Stomach (tissue), 9 donors: ENCODE measurements around the gene PIANP. TPM values are rescaled to one million over a fixed set of nuclear protein-coding genes. Genes with fewer than 3 reads are reported as not detected.

Experiments
- DNase-seq, 2 donors: peaks; one replicate each; pipeline versions ENCODE4 v3.0.0 to v3.0.0-alpha.2; 2013 to 2019
- H3K27ac ChIP-seq, 5 donors: fragments of 200-600 bp in 4 of 5; sonication (generic) in 4 of 5; one replicate each; pipeline ENCODE4 v1.5.1; 2013 to 2019; ENCODE audit warnings: mild to moderate bottlenecking in 1 of 5, moderate library complexity in 1 of 5
- H3K27me3 ChIP-seq, 3 donors: fragments of 200-600 bp; sonication (generic); one replicate each; pipeline ENCODE4 v1.5.1; 2017 to 2019; ENCODE audit warnings: mixed run types in 1 of 3
- H3K36me3 ChIP-seq, 4 donors: fragments of 200-600 bp; sonication (generic); 1 replicate in 3 of 4; 2 replicates in 1 of 4; pipeline ENCODE4 v1.5.1; 2016 to 2019
- H3K4me1 ChIP-seq, 4 donors: fragments of 200-600 bp; sonication (generic); one replicate each; pipeline ENCODE4 v1.5.1; 2016 to 2019
- H3K4me3 ChIP-seq, 4 donors: fragments of 200-600 bp; sonication (generic) in 3 of 4; one replicate each; pipeline ENCODE4 v1.5.1; 2016 to 2019; ENCODE audit warnings: mild to moderate bottlenecking in 1 of 4
- H3K9me3 ChIP-seq, 4 donors: fragments of 200-600 bp; sonication (generic); one replicate each; pipeline ENCODE4 v1.5.1; 2016 to 2019
- EP300 ChIP-seq: sonication (generic); formaldehyde crosslinking; IDR thresholded peaks from one replicate; pipeline ENCODE4 v1.6.1; 2017; ENCODE audit warnings: antibody characterized with exemption
- POLR2A ChIP-seq, 4 donors: fragments of 450-650 bp; IDR thresholded peaks; one replicate each; pipeline ENCODE4 v1.6.1; 2016; ENCODE audit warnings: antibody characterized with exemption in 4 of 4, control low read depth in 2 of 4, mild to moderate bottlenecking in 1 of 4, moderate library complexity in 1 of 4
- POLR2AphosphoS5 ChIP-seq, 3 donors: sonication (generic); formaldehyde crosslinking; IDR thresholded peaks; one replicate each; pipeline ENCODE4 v1.6.1; 2016; ENCODE audit warnings: antibody characterized with exemption in 3 of 3
- WGBS, 5 donors: extraction: QIAGEN DNeasy Blood & Tissue Kit in 3 of 5; methylation state at CpG; one replicate each; pipeline versions ENCODE4 v1.1.5 to v1.1.7; 2013 to 2018; 5-methylcytosine and 5-hydroxymethylcytosine counted together
- intact Hi-C: fragments of 100-400 bp; cut with DNase I; formaldehyde crosslinking; loops from one replicate; pipeline ENCODE4 v1.15.1; 2023; ENCODE audit warnings: low total_unique reads
- polyA plus RNA-seq, 3 donors: library from polyadenylated mRNA; stranded (reverse); fragments of 200-250 nt; gene quantifications; one replicate each; pipeline ENCODE4 v1.2.3, GENCODE V29; 2013
- total RNA-seq, 5 donors: library from RNA; depleted of rRNA; stranded (reverse); fragments of >200 nt; gene quantifications; one replicate each; pipeline versions ENCODE4 v1.1.0 to v1.2.3, GENCODE V29; 2014 to 2016
- TF ChIP-seq, protein P1 (sequence below), 7 experiments: fragments of 450-650 bp in 4 of 7; fragments of 200-600 bp in 3 of 7; sonication (generic) in 3 of 7; IDR thresholded peaks; one replicate each; pipeline ENCODE4 v1.5.1; 2016 to 2019; ENCODE audit warnings: antibody characterized with exemption in 7 of 7, control low read depth in 2 of 7, mild to moderate bottlenecking in 1 of 7
- donor health status: healthy with polysubstance abuse.
- donor health status: Bipolar disorder and iron deficiency.
- donor health status: healthy.

The PIANP gene
- total and polyA plus RNA-seq, 8 donors, result 0.14 to 1.7 (median 0.50) TPM; not detected in 3

DNA sequence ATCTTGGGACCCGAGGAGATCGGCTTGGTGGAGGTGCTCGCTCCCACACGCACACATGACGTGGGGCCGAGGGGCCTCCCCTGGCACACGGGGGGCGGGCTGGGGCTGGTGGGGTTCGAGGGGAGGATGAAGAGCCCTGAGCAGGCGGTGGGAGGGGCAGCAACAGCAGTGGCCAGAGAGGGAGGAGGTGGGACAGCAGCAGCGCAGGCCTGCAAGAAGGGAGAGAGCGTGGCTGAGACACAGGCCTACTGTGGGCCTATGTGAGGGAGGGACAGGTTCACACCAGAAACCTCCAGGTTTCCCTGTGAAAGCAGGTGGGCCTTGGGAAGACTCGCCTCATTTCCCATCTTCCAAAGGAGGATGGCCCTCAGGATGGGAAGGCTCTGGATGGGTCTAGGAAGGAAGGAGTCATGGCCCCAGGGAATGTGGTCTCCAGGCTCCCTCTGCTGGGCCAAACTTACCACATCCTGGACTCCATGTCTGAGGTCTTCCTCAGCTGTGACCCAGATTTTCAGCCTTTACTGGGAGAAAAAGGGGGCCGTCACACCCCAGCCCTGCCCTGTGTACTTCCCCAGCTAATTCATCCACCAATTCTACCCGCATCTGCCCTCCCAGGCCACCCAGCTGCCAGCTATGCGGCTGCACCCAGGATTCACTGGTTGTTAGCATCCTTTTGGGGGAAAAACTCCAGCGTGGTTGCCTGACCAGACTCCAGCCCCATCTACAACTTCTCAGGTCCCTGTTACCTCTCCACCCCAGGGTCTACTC lies 2.8 kb downstream of the PIANP start:
- peaks cover 9 to 86% (median 47%) of the 10 kb centered on the region in 3 donors for H3K27me3 ChIP-seq
- H3K36me3 ChIP-seq, result no peaks in the 10 kb centered on the region
- H3K9me3 ChIP-seq, result no peaks in the 10 kb centered on the region
- TF ChIP-seq EP300 (no peak), POLR2A (IDR thresholded peaks at IDR 0.05) (no peak), POLR2AphosphoS5 (IDR thresholded peaks at IDR 0.05) (no peak)
- TF ChIP-seq, protein P1, sequence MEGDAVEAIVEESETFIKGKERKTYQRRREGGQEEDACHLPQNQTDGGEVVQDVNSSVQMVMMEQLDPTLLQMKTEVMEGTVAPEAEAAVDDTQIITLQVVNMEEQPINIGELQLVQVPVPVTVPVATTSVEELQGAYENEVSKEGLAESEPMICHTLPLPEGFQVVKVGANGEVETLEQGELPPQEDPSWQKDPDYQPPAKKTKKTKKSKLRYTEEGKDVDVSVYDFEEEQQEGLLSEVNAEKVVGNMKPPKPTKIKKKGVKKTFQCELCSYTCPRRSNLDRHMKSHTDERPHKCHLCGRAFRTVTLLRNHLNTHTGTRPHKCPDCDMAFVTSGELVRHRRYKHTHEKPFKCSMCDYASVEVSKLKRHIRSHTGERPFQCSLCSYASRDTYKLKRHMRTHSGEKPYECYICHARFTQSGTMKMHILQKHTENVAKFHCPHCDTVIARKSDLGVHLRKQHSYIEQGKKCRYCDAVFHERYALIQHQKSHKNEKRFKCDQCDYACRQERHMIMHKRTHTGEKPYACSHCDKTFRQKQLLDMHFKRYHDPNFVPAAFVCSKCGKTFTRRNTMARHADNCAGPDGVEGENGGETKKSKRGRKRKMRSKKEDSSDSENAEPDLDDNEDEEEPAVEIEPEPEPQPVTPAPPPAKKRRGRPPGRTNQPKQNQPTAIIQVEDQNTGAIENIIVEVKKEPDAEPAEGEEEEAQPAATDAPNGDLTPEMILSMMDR (IDR thresholded peaks at IDR 0.05), result peak in 3 of 7 experiments; percentile 20 to 30 (median 30)
- peak; percentile 42 to 67 for DNase-seq
- intact Hi-C loops, result no loop called here
- H3K4me1 ChIP-seq, result peaks cover 14 to 22% (median 18%) of the 10 kb centered on the region in 4 donors
- H3K27ac ChIP-seq, result no peak overlapping the region
- H3K4me3 ChIP-seq, result no peak overlapping the region
- WGBS, 5 donors, result 58 to 72% (median 65%) methylated on average over 15 to 17 of the region's 17 CpGs

DNA sequence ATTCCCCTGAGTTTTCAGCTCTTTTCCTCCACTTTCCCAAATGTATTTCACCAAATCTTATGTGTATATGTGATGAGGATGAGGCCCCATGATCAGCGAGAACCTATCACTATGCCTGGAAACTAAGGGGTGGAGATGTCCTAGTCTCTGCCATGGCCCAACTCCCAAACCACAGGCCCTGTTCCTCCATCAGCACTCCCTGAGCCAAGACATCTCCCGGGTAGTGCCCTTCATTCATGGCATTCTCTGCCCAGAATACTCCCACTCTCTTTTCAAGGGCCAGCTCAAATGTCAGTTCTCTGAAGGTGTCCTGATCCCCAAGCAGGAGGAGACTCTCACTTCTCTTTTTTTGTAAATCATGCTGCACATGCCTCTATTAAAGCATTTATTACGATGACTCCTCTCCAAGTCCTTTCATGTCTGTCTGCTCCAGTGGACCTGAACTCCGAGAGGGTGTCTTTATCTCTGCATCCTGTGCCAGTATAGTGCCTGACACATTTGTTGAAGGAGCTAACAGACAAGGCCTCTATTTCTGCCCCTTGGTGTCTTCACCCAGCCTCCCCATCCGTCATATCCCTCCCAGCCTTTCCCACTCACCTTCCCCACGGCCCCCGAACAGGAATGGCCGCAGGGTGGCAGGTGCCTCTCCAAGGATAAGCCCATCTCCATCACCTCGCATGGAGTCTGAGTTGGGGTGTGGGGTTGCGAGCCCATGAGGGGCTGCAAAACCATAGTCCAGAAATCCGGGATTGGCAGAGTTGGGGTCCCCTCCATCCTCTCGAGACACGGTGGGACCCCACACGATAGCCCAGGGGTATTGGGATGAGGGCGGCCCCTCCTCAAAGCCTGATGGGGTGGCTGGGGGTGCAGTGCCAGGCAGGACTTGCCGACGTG lies 3.7 kb downstream of the PIANP start:
- 72 to 81% (median 77%) methylated on average over 9 to 17 of the region's 17 CpGs for WGBS, 5 donors
- intact Hi-C loops, result no loop called here
- Histone ChIP-seq H3K4me3 (no peak overlapping the region), H3K4me1 (peaks cover 14 to 22% (median 18%) of the 10 kb centered on the region in 4 donors), H3K9me3 (no peaks in the 10 kb centered on the region), H3K27ac (no peak overlapping the region), H3K36me3 (no peaks in the 10 kb centered on the region), H3K27me3 (peaks cover 9 to 78% (median 40%) of the 10 kb centered on the region in 3 donors)
- no peak for DNase-seq
- TF ChIP-seq POLR2A (IDR thresholded peaks at IDR 0.05), result no peak
- TF ChIP-seq POLR2AphosphoS5 (IDR thresholded peaks at IDR 0.05), result no peak
- TF ChIP-seq, protein P1 (IDR thresholded peaks at IDR 0.05), result no peak
- no peak for TF ChIP-seq EP300

DNA sequence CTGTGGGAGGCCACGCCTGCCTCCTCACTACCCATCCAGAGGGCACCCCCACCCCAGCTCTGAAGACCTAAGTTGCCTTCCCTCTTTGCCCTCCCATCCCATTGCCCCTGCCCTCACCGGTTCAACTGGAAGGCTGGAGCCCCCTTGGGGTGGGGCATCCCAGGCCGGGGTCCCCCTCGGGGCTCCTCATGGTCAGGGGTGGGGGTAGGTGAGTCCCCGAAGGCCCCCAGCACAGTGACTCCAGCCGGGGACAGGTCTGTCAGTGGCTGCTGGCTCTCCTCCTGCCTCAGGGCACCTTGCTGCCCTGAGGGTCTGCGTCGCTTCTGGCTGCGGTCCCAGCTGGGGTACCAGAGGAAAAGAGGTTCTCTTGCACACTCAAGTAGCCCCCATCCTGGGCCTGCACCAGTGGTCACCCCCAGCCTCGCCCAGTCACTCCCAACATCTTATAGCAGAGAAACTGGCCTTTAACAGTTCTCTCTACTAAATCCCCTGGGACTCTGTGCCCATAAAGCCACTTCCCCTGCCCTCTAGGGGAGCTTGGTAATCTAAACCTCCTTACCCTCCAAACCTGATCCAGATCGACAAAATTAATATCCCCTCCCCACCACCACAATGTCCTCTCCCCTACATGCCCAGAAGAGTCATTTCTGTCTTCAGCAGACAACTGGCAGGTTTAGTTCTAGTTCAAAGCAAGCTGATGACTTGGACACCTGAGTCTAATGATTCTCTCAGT lies 5.1 kb downstream of the PIANP start:
- intact Hi-C loops, result no loop called here
- Histone ChIP-seq H3K36me3 (no peaks in the 10 kb centered on the region), H3K4me3 (no peak overlapping the region), H3K27me3 (peaks cover 6 to 63% (median 26%) of the 10 kb centered on the region in 3 donors), H3K9me3 (no peaks in the 10 kb centered on the region), H3K4me1 (peaks cover 10 to 22% (median 17%) of the 10 kb centered on the region in 4 donors), H3K27ac (no peak overlapping the region)
- DNase-seq, result no peak
- TF ChIP-seq POLR2AphosphoS5 (IDR thresholded peaks at IDR 0.05) (no peak), EP300 (no peak)
- TF ChIP-seq, protein P1 (IDR thresholded peaks at IDR 0.05), result no peak
- WGBS, 5 donors, result 59 to 84% (median 71%) methylated on average over 6 to 11 of the region's 11 CpGs

DNA sequence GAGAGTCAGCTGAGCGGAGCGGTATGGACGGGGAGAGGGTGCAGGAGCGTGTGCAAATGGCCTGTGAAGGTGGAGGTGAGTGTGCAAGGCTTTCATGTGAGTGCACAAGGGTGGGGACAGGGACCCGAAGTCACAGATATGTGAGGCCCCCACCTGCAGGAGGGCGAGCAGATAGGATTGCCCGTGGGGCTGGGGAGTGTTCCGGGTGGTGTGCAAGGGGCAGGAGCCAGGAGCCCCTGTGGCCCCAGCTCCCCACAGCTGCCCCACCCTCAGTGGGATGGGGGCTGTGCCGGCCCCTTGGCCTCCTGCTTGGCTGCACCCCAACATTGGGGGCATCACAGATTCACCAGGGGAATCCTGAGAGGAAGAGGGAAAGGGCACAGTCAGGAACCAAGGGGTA lies 5.9 kb downstream of the PIANP start:
- Histone ChIP-seq H3K4me1 (peaks cover 9 to 21% (median 16%) of the 10 kb centered on the region in 4 donors), H3K27me3 (peaks cover 3 to 55% (median 18%) of the 10 kb centered on the region in 3 donors), H3K27ac (no peak overlapping the region), H3K36me3 (no peaks in the 10 kb centered on the region), H3K9me3 (no peaks in the 10 kb centered on the region), H3K4me3 (no peak overlapping the region)
- TF ChIP-seq POLR2AphosphoS5 (IDR thresholded peaks at IDR 0.05), result no peak
- no peak for TF ChIP-seq POLR2A (IDR thresholded peaks at IDR 0.05)
- TF ChIP-seq, protein P1 (IDR thresholded peaks at IDR 0.05), result no peak
- no peak for TF ChIP-seq EP300
- 69 to 78% (median 74%) methylated on average over 9 of the region's 9 CpGs for WGBS, 5 donors
- no peak for DNase-seq
- intact Hi-C loops, result no loop called here
